HG02938 (cell line): Measurements from ENCODE around the gene BTBD16.

Source experiments
- ATAC-seq: cut with Tn5 transposase; IDR thresholded peaks from one replicate; pipeline ENCODE4 v1.9.1; 2021; ENCODE audit warnings: mild to moderate bottlenecking, moderate library complexity; ENCODE audit not compliant: unreplicated experiment

BTBD16 gene

DNA sequence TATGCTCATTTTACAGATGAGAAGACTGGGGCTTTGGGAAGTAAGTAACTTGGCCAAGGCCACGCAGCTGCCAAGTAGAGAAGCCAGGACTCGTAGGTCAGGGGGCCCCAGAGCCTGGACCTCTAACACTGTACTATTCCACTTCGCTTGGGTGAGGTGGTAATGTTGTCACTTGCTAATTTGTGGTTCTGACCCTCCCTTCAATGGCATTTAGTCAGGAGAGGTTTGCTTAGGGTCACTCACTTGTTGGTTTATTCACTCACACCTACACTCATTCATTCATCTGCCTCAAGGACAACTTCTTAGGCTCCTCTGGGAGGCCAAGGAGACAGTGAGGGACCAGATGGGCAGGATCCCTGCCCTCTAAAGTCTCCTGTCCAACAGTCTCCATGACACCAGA lies 21.3 kb downstream of the BTBD16 start:
- ATAC-seq = no peak

DNA sequence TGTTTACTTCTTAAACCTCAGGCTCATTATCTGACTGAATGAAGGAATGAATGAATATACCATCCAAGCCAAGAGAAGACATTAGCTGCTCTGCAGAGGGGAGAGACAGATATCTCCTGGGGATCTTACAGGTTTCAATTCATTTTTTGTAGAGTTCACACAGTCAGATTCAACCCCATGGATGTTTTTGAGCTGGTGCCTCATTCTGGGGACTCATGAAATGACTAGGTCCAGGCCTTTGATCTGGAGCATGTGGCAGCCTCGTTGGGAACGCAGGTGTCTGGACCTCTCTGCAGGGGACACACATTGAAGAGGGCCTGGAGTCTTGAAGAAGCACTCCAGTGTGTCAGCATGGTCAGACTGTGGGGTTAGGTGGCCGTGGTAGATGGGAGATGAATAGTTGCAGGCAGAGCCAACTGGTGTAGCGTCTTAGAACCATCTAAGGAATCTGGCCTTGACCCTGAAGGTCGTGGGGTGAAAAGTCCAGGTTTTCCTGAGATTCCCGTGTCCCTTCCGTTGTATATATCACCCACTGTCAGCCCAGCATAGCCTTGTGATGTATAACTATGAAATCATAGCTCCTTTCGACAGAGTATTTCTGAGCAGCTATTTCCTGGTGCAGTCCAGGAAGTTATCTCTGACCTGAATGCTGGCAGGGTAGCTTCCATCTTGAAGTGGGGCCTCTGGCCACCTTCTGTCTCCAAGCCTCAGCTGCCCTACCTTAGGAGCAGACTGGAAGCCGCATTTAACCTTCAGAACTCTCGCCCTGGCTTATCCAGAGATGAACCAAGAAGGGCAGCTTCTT lies 22.3 kb downstream of the BTBD16 start:
- no peak for ATAC-seq

DNA sequence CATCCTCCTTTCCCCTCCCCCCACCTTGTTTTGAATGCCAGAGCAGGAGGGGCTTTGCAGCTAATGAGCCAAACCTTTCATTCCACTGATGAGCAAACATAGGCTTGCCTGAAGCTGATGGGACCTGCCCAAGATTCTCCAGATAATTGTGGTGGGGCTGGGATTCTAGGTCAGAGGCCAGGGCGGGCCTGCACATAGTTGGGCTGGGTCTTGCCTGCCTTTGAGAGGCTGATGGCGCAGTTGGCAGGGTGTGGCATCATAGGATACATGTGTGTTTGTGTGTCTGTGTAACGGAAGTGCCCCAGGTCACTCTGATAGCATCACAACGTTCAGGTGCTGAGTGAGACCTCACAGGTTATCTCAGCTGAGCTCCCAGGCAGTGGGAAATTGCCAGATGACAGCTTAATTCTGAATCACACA lies 22.9 kb downstream of the BTBD16 start:
- ATAC-seq = no peak

DNA sequence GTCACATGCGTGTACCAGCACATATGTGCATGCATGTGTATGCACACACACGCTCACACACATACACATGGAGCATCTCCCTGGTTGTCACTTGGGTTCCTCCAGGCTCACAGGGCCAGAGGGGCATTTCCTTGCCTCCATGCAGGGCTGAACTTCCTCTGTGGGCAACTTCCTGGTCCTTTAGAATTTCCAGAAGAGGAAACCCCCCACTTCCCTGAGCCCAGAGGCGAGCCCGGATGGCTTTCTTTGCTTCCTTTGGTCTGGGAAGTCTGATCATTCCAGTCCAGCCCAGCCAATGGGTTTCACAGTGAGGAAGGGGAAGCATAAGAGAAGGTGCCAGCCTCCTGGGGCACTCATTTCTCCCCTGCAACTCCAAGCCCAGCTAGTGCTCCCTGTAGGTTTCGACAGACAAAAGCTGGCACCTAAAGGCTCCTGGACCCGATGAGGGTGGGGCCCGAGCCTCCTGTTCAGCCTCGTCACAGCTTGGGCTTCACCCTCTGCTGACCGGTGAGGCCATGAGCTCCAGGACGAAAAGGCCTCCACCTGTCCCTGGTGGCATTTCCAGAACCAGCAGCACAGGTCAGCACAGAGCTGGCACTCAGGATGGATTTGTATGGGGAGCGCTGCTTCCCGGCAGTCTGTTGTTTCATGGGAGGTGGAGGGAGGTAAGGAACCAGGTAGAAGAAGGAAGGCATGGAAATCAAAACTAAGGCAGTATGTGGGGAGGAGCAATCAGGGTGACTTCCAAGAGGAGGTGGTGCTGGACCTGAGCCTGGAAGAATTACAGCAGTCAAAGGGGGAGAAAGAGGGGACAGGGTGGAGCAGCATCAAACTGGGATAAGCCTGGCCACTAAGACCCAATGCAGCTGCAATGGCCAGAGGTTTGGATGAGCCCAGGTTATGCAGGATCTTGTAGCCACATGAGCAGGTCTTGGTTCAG lies 23.7 kb downstream of the BTBD16 start:
- ATAC-seq = no peak

DNA sequence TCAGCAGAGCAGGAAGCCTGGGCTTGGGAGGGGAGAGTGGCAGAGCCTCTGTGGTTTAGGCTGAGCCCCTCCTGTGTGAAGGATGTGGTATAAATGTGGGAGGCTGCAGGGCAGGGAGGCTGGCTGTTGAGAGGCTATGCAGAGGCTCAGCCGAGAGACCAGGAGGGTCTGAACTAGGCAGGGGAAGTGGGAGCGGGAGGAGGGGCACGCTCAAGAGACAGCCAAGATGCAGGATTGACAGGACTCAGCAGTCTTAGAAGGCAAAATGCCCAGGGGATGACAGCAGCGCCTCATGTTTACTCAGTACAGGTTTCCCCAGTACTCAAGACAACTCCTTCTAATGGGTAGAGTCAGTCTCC lies 24.3 kb downstream of the BTBD16 start:
- ATAC-seq = no peak

DNA sequence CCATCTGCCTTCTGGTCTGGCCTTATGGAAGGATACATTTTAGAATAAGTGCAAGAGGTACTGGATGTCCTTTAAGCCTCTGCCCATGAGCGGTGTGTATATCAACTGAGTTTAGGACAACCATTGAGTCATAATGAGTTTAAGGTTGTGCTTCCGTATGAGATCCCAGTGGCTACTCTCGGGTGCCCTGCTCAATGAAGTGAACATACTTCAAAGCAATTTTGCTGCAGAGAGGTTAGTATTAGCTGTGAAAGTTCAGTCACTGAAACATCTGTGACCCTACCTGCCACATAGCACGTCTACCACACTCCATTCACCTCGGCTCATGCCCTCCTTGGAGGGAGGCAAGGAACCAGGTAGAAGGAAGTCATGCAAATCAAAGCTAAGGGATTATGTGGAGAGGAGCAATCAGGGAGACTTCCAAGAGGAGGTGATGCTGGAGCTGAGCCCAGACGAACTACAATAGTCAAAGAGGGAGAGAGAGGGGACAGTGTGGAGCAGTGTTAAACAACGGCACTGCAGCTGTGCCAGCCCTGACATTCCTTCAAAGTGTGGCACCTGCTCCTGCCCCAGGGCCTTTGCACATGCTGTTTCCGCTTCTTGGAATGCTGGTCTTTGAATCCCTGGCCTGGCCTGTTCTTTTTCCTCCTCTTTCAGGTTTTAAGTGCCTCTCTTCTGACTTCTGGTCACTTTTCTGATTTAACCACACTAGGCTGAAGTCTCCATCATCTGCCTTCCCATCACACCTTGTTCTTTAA lies 25.4 kb downstream of the BTBD16 start:
- no peak for ATAC-seq

DNA sequence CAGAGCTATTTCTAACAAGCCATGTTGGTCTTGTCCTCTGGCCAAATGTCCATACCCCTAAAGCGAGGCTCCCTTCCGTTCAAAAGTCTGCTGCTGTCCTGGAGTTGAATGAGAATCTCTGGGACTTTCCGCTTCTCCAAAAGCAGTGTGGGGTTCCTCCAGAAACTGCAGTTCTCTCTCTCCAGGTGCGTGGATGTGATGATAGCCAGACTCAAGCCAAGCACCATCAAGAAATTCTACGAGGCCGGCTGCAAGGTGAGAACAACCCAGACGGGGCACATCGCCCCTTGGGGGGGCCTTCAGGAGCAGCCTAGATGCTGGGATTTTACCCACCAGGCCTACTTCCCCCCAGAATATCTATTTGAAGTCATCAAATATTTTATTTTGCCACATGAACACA lies 26.5 kb downstream of the BTBD16 start:
- ATAC-seq = no peak

DNA sequence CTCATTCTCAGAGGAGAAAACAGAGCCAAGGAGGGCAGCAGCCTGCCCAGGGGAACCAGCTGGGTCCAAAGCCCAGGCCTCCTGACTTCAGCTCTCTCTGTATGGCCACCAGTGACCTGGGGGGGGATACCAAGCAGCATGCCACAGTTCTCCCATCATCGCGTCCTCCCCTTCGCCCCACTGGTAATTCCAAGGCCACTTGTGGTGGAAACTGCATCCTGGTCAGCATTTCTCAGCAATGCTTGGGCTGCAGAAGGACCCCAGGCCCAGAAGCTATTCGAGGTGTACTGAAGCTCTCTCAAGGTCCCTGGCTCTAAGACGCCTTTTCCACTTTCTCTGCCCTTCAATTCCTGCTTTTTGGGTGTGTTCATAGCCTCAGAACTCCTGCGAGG lies 27.1 kb downstream of the BTBD16 start:
- no peak for ATAC-seq

DNA sequence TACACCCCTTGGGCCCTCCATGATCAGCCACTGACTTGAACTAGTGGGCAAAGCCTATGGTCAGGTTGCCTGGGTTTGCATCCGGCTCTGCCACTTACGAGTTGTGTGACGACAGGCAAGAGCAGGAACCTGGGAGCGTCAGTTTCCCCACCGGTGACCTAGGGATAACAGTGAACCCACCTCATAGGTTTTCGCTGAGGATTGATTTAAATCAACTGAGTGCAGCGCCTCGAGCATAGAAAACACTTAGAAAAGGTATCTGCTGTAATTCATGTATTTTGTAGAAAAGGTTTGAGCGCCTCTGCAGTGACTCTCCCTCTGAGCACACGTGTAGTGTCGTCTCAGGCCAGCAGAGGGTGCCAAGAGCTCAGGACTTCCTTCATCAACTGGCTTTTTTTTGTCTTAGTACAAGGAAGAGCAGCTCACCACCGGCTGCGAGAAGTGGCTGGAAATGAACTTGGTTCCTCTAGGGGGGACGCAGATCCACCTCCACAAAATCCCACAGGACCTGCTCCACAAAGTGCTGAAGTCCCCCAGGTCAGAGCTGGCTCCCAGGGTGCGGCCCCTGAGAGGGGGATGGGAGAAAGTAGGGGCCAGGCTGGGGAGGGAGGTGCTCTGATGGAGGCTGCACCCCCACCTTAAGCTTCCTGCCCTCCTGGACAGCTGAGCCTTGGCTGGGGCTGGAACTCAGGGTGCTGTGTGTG lies 27.7 kb downstream of the BTBD16 start:
- peak; percentile 87 for ATAC-seq

DNA sequence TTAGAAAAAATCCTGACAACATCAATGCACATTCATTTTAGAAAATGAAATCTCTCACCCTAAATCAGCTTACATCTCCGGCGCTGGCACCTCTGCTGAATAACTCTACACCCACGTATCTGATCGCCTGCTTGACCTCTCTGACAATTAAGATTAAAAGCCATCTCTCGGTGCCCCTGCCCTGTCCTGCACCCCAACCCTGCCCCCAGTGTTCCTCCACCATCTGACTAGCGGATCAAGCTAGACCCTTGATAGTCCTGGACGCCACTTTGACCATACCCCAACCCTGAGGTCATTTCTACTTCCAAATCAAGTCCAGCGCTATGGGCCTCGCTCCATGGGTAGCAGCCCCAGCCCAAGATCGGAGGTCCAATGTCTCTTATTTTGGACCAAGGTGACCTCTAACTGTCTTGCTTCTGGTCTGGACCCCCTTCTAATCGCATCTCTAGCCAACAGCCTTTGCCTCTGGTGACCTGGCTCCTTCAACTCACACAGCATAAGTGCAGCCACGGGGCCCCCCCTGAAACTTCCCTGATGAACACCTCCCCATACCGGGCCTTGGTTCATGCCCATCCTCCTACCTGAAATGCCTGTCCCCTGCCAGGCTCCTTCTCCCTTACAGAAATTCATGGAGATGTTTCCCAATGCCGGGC lies 28.5 kb downstream of the BTBD16 start:
- no peak for ATAC-seq

DNA sequence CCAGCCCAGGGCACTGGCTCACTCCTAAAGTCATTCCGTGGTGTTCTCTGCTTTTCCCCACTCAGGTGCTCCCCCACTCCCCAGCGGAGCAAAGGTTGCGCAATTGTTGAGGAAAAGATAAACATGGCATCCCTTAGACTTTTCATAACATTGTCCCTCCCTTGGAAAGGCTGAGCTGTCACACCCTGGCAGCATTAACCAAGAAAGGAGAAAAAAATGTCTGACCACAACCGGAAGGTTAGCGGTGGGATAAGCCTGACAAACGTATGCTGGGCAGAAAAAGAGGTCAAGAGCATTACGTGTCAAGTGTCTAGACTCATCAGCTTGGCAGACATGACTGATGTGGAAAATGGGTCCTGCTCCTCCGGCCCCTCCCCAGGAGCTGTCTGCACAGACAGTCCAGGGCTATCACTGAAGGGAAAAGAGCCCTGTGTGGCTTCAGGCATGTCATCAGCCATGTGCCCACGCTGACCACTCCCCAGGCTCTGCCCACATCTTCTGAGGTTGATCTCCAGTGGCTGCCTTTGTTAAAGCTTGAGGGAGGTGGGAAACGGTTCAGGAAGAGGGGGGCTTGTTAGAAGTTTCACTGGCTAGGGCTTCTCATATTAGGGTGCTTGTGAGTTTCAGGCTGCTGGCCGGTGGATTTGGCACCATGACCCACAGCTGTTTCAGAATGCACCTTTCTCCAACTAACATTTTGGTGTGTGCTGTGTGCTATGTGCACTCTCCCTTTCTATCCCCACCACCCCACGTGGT lies 30.1 kb downstream of the BTBD16 start:
- ATAC-seq = no peak

DNA sequence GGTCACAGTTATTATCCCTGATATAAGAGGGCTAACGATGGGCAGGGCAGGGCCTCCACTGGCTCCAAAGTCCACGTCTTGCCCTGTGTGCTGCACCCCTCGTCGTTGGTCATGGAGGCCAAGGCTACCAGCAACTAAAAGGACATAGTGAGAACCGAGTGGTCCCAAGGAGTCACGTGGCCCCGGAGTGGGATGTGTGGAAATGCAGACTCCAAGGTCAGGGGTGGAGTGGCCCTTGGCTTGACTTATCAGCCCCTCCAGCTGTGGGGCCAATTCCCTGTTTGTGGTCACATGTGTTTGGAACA lies 30.7 kb downstream of the BTBD16 start:
- ATAC-seq = no peak

DNA sequence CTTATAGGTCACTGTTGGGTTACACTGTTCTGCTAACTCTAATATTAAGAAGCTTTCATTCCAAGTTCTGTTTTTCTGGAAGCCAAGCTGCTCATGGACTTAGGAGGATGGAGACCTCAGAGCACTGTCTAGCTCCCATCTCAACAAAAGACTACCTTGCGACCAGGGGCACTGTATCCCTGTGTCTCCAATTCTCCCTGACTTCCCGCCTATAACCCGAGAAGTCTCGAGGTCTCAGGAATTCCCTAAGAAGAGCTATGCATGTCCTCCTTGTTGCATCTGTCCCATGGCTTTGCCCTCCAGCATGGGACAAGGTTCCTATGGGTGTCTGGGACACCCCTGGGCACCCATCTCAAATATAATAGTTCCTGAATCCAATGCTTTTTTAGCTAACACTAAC lies 31.2 kb downstream of the BTBD16 start:
- ATAC-seq = no peak

DNA sequence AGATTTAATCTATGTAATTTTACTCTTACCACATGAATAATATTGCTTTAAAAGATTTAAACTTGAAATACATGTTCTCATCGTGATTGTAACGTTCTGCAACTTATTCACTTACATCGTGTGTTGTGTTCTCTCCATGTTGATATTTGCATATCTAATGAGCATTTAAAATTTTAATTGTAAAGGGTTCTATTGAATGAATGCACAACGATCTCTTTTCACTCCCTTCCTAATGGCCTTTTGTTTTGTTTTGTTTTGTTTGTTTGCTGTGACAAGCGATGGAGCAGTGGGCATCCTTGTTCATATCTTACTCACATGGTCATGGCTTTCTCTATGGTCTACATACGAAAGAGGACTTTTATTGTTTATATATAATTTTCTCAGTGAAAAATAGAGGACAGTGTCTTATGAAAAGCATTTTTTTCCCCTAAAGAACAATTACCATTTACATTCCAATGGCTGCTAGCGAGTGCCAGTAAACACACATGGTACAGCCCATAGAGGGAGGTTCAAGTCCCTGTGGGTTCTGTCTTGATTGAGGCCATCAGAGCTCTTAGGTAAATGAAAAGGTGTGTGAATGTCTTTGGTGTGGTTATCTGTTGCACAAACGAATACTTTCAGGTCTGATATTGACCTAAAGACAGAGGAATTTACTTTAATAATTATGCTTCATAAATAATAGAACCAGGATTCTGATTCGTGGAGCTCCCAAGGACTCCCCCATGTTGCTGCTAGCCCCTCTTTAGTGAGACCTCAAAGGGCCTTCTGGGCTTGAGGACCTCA lies 32.4 kb downstream of the BTBD16 start:
- no peak for ATAC-seq

DNA sequence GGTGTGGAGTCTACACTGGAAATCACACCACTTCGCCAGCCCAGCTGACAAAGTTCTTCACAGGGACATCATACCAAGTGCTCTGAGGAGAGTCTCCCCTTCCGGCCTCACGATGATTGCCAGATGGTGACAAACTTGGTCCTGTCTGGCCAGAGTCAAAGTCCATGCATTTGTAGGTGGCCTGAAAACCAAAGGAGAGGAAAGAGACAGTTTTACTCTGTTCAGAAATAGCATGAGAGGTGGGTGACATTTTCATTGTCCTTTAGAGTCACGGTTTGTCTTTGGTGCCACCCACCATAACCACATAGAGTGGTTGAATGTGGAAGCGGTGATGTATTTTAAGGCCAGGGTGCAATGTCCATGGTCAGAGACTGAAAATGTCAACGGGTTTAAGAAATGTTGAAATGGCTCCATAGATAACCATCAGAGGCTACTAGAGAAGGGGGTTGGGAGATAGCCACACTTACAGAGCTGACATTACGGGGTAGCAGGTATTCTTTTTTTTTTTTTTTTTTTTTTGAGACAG lies 33.0 kb downstream of the BTBD16 start:
- ATAC-seq = no peak

DNA sequence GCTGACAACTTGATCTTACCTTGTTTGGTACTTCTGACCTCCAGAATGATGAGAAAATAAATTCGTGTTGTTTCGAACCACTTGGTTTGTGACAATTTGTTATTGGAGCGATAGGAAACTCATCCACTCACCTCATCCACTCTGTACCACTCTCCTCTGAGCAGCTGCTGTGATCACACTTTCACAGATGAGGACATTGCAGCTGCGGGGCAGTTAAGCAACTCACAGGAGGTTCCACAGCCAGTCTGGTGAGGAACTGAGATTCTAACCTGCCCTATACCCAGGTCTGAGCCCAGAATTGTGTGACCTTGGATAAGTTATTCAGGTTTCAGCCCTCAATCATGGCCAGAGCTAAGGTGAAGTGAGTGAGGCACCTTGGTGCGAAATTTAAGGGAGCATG lies 35.2 kb downstream of the BTBD16 start:
- ATAC-seq = no peak

DNA sequence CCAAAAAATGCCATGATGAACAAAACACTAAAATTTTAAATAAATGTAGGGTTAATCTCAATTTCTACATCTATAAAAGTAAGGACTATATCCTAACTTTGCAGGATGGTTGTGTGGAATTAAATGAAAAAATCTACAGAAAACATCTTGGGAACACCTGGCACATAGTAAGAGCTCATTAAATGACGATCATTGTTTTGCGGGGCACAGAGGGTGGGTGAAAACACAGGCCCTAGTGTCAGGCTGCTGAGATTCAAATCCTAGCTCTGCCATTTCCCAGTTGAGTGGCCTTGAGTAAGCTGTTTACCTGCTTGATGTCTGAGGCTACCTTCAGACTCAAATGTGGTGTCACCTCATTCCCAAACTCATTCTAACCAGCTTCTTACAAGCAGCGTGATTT lies 35.6 kb downstream of the BTBD16 start:
- no peak for ATAC-seq

DNA sequence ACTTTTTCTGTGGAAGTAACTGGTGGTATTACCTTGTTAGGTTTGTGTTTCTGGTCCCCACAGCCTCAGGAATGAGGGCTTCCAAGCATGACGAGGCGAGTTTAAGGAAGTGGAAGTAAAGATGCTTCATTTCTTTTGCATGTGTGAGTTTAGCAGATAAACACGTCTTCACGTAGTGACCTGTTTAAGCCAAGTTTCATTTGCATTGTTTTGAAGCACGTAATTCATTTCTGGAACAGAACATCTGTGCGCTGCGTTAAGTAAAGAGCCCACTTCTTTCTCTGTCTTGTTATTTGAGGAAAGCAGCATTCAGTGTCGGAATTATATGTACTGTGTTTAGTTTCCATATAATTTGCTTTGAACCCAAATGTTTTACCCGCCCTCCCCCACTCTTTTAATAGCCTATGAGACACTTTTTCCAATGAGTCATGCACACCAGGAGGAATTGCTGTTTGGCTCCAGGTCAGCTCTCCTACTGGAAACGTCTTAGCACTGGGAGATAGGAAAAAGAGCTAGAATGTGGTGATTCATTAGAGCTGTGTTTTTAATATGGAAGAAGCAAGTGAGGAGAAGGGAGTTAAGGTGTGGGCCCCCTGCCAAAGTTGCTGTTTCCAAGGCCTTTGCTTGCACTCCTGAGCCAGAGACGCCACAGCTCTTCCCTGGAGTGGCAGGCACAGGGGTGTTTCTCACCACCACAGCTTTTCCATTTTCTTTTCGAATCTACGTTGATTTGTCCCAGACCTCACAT lies 36.7 kb downstream of the BTBD16 start:
- ATAC-seq = no peak
